ENCODE measurements around the gene RNF208. TPM values are rescaled to one million over a fixed set of nuclear protein-coding genes. Genes with fewer than 3 reads are reported as not detected.

The RNF208 gene
- polyA plus RNA-seq, 2 of the 4 experiments (the other 2 are of a cell fraction): 0.06 to 1.7 TPM

DNA sequence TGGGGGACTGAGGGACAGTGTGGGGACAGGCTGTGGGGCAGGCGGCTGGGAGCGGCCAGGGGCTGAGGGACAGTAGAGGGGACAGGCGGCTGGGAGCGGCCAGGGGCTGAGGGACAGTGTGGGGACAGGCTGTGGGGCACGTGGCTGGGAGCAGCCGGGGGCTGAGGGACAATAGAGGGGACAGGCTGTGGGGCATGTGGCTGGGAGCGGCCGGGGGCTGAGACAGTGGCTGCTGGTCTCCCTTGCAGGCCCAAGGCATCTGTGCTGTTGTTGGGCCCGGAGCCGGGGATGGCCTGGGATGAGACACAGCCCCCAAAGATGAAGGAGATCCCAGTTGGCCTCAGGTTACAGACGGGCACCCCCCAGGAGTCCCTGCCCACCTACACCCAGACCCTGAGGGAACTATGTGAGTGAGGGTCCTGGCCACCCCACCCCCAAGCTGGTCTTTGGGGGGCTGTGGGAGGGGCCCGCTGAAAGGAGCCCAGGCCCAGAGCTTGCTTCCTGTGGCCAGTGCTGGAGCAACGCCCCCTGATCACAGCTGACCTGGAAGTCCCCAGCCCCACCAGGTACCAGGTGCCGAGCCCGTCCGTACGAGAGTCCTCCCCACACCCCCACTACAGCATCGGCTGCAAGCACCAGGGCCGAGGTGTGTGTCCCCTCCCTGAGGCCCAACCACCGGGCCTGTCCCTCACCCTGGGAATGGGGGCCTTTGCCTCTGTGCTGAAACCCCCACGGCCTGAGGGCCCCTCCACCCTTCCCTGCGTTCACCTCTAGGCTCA, 29.6 kb upstream of the RNF208 start:
- ChIA-PET CTCF (interaction anchor here (1.2 to 1.3 kb wide), 2 partner anchors 15 to 36 kb away, joined by 3 read pairs; no protein-coding TSS in a partner anchor), POLR2A (interaction anchor here (0.6 to 1.2 kb wide), 3 partner anchors 8 to 146 kb away, joined by 3 to 5 read pairs (median 3); no protein-coding TSS in a partner anchor)
- H3K4me3 ChIP-seq: no peak overlapping the region
- H3K4me2 ChIP-seq: no peak overlapping the region
- WGBS (ENCODE audit: missing lambda C conversion rate): 95% methylated on average over 17 of the region's 22 CpGs
- no peak for TF ChIP-seq JUN (IDR thresholded peaks at IDR 0.05)
- no peak for TF ChIP-seq MAZ (IDR thresholded peaks at IDR 0.05; ENCODE audit: borderline replicate concordance, low read depth, low read length)
- TF ChIP-seq, protein P1, sequence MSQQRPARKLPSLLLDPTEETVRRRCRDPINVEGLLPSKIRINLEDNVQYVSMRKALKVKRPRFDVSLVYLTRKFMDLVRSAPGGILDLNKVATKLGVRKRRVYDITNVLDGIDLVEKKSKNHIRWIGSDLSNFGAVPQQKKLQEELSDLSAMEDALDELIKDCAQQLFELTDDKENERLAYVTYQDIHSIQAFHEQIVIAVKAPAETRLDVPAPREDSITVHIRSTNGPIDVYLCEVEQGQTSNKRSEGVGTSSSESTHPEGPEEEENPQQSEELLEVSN (IDR thresholded peaks at IDR 0.05; ENCODE audit: borderline replicate concordance, low read depth): no peak
- TF ChIP-seq CBX2 (IDR thresholded peaks at IDR 0.05; ENCODE audit: borderline replicate concordance, low read depth): no peak
- TF ChIP-seq GATA3 (IDR thresholded peaks at IDR 0.05; ENCODE audit: borderline replicate concordance): no peak
- TF ChIP-seq NR3C1 (IDR thresholded peaks at IDR 0.05): no peak
- no peak for TF ChIP-seq BHLHE40 (IDR thresholded peaks at IDR 0.05; ENCODE audit: low read depth, low read length)
- TF ChIP-seq, protein P2, sequence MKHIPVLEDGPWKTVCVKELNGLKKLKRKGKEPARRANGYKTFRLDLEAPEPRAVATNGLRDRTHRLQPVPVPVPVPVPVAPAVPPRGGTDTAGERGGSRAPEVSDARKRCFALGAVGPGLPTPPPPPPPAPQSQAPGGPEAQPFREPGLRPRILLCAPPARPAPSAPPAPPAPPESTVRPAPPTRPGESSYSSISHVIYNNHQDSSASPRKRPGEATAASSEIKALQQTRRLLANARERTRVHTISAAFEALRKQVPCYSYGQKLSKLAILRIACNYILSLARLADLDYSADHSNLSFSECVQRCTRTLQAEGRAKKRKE (CRISPR knock-in tag; IDR thresholded peaks at IDR 0.05; ENCODE audit: low read depth): no peak
- TF ChIP-seq POLR2A (IDR thresholded peaks at IDR 0.05; ENCODE audit: low read length): no peak
- no peak for TF ChIP-seq HEYL (CRISPR knock-in tag; IDR thresholded peaks at IDR 0.05)
- no peak for TF ChIP-seq RAD21 (conservative IDR thresholded peaks at IDR 0.05 in 1 of 2, IDR thresholded peaks at IDR 0.05 in 1 of 2)
- no peak for DNase-seq (ENCODE audit: low read depth in 1 of 2, low spot score in 1 of 2)
- ATAC-seq: no peak
- H3K27ac ChIP-seq: no peak overlapping the region
- H3K4me1 ChIP-seq: peaks cover 16% of the 10 kb centered on the region
- FAIRE-seq: no peak
- no peaks in the 10 kb centered on the region for H3K9me3 ChIP-seq

DNA sequence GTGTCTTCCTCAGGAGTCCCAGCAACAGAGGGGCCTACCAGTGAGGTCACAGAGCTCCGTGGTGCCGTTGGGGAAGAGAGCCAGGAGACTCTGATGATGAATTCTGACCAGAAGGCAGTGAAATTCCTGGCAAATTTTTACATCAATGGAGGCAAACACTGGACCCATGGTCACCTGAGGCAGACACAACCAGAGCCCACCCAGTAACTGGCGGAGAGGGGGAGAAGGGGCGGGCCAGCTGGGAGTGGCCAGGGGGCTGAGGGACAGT, 29.1 kb upstream of the RNF208 start, which contains the start of gene STPG3:
Gene STPG3 (plus strand): TSS at position 93 of the 268 bp plus-strand sequence. CDS start 1 bp downstream, at position 94.
- ATAC-seq: no peak
- no peak for DNase-seq (ENCODE audit: low read depth in 1 of 2, low spot score in 1 of 2)
- H3K27ac ChIP-seq: 0 out of 6 replicates have a peak within 1 kb of the TSS, but pooled peaks of 1 of the 2 experiments have one; percentile 18
- H3K4me1 ChIP-seq: peaks cover 11% of the 10 kb centered on the region
- no peaks in the 10 kb centered on the region for H3K9me3 ChIP-seq
- no peak for TF ChIP-seq CHD2 (IDR thresholded peaks at IDR 0.05; ENCODE audit: low read length, partially characterized antibody)
- TF ChIP-seq ZFP36 (IDR thresholded peaks at IDR 0.05; ENCODE audit: borderline replicate concordance, partially characterized antibody): no peak
- TF ChIP-seq JUNB (IDR thresholded peaks at IDR 0.05): no peak
- no peak for TF ChIP-seq FOXS1 (CRISPR knock-in tag; IDR thresholded peaks at IDR 0.05)
- no peak for TF ChIP-seq HEYL (CRISPR knock-in tag; IDR thresholded peaks at IDR 0.05)
- TF ChIP-seq CBX8 (IDR thresholded peaks at IDR 0.05): no peak
- no peak for TF ChIP-seq CHD4 (IDR thresholded peaks at IDR 0.05; ENCODE audit: borderline replicate concordance)
- no peak for TF ChIP-seq SREBF2 (IDR thresholded peaks at IDR 0.05)
- TF ChIP-seq, protein P3, sequence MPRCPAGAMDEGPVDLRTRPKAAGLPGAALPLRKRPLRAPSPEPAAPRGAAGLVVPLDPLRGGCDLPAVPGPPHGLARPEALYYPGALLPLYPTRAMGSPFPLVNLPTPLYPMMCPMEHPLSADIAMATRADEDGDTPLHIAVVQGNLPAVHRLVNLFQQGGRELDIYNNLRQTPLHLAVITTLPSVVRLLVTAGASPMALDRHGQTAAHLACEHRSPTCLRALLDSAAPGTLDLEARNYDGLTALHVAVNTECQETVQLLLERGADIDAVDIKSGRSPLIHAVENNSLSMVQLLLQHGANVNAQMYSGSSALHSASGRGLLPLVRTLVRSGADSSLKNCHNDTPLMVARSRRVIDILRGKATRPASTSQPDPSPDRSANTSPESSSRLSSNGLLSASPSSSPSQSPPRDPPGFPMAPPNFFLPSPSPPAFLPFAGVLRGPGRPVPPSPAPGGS (IDR thresholded peaks at IDR 0.05): no peak
- TF ChIP-seq TFCP2L1 (CRISPR knock-in tag; IDR thresholded peaks at IDR 0.05): no peak
- TF ChIP-seq, protein P2 (CRISPR knock-in tag; IDR thresholded peaks at IDR 0.05; ENCODE audit: low read depth): no peak
- TF ChIP-seq POLR2AphosphoS2 (conservative IDR thresholded peaks at IDR 0.05; ENCODE audit: low read length): no peak
- TF ChIP-seq MYC (IDR thresholded peaks at IDR 0.05; ENCODE audit: borderline replicate concordance, low read length): no peak
- TF ChIP-seq, protein P4, sequence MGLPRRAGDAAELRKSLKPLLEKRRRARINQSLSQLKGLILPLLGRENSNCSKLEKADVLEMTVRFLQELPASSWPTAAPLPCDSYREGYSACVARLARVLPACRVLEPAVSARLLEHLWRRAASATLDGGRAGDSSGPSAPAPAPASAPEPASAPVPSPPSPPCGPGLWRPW (IDR thresholded peaks at IDR 0.05): no peak
- TF ChIP-seq RCOR1 (IDR thresholded peaks at IDR 0.05; ENCODE audit: low read depth, low read length): no peak
- 83% methylated on average over 3 of the region's 4 CpGs for WGBS (ENCODE audit: missing lambda C conversion rate)
- no peak within 1 kb of the TSS for H3K4me2 ChIP-seq
- CTCF ChIA-PET: interaction anchor here (0.7 to 1.3 kb wide), 4 partner anchors 11 to 36 kb away, joined by 3 to 4 read pairs (median 3); no protein-coding TSS in a partner anchor
- POLR2A ChIA-PET: interaction anchor here (1.0 kb wide), 1 partner anchor 10 kb away, joined by 5 read pairs; no protein-coding TSS in a partner anchor
- no peak within 1 kb of the TSS for H3K4me3 ChIP-seq
- no peak for FAIRE-seq
